H54 (cell line): ENCODE measurements around the gene DMAC2.
A peak's percentile ranks its signal among the peaks of the same experiment; 100 is the strongest.
"Not testable (repeated sequence)": the region's sequence is repeated elsewhere in the genome, so short reads cannot be mapped to it uniquely, and the experiment has no call there.

Experiments used
- DNase-seq: peaks from one replicate; pipeline ENCODE4 v3.0.0; 2011; ENCODE audit warnings: low spot score, mixed read lengths; ENCODE audit not compliant: insufficient read length
- FAIRE-seq: peaks from 3 replicates; lab custom pipeline; 2011; peaks lifted over from hg19 to GRCh38; lab: Jason Lieb, UNC
- POLR2A ChIP-seq: IDR thresholded peaks from 2 replicates; pipeline ENCODE4 v1.6.1; 2011; ENCODE audit warnings: low read depth, mild to moderate bottlenecking, low read length

Gene DMAC2

GRCh38 chr19:41422456-41422855 is 17.3 kb downstream of the DMAC2 start:
- FAIRE-seq, result no peak
- no peak for TF ChIP-seq POLR2A

GRCh38 chr19:41421973-41422372 is 17.7 kb downstream of the DMAC2 start:
- DNase-seq, result no peak
- no peak for TF ChIP-seq POLR2A
- no peak for FAIRE-seq

More at GRCh38 chr19:41422456-41422855, 17.3 kb downstream of the DMAC2 start:
- DNase-seq, result no peak

DNA sequence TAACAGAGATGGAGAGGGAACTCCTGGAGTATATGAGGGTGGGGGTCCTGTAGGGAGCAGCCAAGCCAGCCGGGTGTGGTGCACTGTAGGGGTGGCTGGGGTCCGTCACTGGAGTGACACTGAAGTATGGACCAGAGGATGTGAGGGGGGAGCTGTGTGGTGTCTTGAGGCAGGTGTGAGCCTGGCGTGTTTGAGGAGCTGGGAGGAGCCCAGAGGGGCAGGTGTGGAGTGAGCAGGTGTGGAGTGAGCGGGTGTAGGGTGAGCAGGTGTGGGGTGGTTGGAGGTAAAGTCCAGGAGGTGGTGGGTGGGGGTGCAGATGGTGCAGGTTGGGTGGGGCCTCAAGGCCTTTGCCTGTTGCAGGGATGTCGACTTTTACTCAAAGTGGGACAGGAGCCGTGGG is 18.4 kb downstream of the DMAC2 start:
- DNase-seq (no peak), FAIRE-seq (no peak)
- TF ChIP-seq POLR2A, result no peak

- no peak for FAIRE-seq
- no peak for TF ChIP-seq POLR2A
- DNase-seq, result no peak
Measured at GRCh38 chr19:41420101-41420880, 19.4 kb downstream of the DMAC2 start.

- no peak for TF ChIP-seq POLR2A
- no peak for DNase-seq
- FAIRE-seq, result no peak
Measured at GRCh38 chr19:41416194-41416674, 23.5 kb downstream of the DMAC2 start.

DNA sequence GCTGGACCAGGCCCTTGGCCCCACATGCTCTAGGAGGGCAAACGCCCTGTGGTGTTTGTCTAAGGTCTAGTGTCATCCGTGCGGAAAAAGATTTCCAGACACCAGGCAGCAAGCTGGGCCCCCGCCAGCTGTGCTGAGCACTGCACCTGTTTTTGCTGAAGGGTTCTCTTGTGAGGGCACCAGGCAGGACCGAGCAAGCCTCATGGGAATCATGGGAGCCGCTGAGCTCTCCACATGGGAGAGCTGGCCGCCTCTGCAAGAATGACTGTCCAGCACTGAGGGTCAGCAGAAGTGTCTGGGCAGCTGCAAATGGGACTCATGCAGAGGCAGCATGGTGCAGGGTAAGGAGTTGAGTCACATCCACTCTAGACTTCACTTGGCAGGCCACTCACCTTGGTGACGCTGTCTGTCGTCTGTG is 24.5 kb downstream of the DMAC2 start:
- DNase-seq (no peak), FAIRE-seq (no peak)
- no peak for TF ChIP-seq POLR2A

DNA sequence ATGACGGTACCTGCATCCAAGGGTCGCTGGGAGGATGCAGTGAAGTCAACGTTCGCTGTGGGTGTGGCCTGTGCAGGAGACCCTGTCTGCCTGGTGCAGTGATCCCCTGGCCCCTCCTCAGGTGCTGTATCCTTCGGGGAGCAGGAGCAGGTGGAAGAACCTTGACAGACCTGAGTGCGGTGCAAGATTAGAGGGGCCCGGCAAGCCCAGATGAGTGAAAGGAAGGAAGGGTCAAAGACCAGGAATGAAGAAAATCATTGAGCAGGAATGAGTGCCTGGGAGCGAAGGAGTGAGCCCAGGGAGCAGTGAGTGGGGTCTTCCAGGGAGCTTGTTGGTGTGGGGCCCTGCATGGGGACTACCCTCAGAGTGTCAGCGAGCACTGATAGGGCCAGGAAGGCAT is 25.3 kb downstream of the DMAC2 start:
- DNase-seq (no peak), FAIRE-seq (no peak)
- TF ChIP-seq POLR2A, result no peak

DNA sequence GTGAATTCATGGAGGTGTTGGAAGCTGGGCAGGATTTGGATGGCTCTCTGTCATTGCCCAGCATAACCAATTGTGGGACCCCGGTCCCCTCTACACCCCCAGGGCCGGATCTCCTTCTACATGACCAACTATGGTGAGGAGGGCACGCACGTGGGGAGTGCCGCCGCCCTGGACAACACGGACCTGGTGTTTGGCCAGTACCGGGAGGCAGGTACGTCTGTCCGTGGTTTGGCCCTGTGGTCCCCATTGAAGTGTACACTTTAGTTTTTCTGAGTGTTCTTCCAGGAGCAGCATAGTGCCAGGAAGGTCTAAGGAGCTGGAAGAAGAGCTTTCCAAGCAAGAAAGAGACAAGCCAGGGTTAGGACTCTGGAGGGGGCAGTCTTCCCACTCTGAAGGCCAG is 25.8 kb downstream of the DMAC2 start:
- no peak for DNase-seq
- no peak for TF ChIP-seq POLR2A
- no peak for FAIRE-seq

GRCh38 chr19:41412953-41413352 is 26.8 kb downstream of the DMAC2 start:
- no peak for FAIRE-seq

DNA sequence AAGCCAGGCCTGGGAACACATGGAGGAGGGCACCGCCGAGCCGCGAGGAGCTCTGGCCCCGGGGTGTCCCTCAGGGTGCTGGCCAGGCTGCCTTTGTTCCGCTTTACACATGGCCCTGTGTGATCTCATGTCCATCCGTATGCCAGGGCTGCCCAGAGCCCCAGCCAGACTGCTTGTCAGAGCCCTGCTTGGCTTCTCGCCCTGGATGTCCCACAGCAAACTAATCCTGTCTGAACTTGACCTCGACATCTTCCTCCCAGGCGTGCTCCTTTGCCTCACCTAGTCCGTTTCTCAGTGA is 27.8 kb downstream of the DMAC2 start:
- FAIRE-seq, result no peak
- no peak for DNase-seq
- no peak for TF ChIP-seq POLR2A

More at GRCh38 chr19:41412953-41413352, 26.8 kb downstream of the DMAC2 start:
- no peak for DNase-seq
- no peak for TF ChIP-seq POLR2A

DNA sequence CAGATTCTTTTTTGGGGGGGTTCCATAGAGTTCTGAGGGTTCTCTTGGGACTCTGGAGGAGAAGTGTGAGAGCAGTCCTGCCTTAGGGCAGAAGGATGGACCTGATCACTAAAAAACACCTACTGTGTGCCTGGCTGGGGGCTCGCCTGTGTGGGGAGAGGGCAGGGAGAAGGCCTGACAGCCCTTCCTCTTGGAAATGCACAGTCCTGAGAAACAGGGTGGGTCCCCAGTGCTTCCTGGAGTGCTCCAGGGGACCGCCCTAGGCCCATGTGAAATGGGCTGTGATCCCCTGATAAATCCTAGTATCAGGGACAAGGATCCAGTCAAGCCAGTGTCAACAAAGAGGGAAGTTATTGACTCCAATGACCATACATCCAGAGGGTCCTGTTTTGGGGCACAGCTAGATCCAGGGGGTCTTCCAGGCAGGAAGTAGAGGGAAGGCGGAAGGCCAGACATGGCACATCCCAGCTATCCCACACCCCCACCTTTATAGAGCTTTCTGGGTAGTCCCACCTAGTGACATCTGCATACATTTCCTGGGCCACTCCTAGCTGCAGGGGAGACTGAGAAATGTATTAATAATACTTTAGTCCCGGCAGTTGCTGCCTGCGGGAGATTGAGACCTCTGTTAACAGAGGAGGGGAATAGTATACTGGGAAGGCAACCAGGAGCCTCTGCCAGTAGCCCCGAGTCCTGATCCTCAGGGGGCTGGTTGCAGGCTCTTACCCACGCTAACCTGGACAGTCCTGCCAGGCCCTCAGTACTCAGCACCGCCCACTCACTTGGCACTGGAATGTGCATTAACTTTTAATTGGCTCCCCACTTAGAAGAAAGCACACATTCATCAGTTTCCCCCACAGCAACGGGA is 28.4 kb downstream of the DMAC2 start:
- DNase-seq (no peak), FAIRE-seq (no peak)

DNA sequence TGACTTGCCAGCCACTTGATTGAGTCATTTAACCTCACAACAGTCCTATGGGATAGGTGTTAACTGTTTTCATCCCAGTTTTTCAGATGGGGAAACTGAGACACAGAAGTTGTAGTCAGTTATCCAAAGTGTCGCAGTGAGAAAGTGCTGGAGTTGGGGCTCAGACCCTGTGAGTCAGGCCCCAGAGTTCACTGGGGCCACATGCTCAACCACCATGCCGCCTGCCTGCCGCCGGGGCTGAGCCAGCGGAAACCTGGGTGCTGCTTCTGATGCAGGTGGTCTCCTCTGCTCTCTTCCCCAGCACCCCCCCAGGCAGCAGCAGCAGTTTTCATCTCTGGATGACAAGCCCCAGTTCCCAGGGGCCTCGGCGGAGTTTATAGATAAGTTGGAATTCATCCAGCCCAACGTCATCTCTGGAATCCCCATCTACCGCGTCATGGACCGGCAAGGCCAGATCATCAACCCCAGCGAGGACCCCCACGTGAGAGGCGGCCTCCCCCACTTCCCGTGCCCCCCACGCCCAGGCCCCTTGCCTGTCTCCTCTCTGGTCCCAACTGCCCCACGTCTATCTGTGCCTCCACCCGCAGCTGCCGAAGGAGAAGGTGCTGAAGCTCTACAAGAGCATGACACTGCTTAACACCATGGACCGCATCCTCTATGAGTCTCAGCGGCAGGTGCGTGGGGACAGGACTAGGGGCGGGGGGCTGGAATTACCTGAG is 29.2 kb downstream of the DMAC2 start:
- FAIRE-seq, result no peak

More for the DNA sequence above, 28.4 kb downstream of the DMAC2 start:
- no peak for TF ChIP-seq POLR2A

DNA sequence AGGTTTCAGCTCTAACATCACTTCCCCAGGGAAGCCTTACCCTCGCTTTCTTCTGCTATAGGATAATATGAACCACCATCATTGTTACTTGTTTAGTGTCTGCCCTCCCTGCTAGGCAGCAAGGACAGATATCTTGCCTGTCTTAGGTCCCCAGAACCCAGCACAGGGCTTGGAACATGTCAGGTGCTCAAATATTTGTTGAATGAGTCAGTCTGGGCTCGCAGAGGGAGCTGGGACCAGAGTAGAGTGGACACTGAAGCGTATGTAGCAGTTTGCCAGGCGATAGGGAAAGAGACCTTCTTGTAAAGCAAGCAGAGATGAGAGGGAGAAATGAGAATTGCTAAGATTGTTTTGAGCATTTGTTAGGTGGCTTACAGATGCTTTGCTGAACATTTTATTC is 30.4 kb downstream of the DMAC2 start:
- DNase-seq, result peak; percentile 74
- TF ChIP-seq POLR2A, result no peak
- FAIRE-seq, result no peak

More for the DNA sequence above, 29.2 kb downstream of the DMAC2 start:
- no peak for DNase-seq
- no peak for TF ChIP-seq POLR2A

DNA sequence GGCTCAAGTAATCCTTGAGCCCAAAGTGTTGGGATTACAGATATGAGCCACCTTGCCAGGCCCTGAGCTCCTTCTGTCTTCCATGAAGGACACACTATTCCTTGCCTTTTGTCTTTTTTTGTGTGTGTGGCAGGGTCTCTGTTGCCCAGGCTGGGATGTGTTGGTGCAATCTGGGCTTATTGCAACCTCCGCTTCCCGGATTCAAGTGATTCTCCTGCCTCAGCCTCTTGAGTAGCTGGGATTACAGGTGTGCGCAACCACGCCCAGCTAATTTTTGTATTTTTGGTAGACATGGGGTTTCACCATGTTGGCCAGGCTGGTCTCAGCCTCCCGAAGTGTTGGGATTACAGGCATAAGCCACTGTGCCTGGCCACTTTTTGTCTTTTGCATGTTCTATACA is 30.9 kb downstream of the DMAC2 start:
- DNase-seq, FAIRE-seq: not testable (repeated sequence)

- FAIRE-seq (no peak), DNase-seq (no peak)
- no peak for TF ChIP-seq POLR2A
Measured at GRCh38 chr19:41408256-41408655, 31.5 kb downstream of the DMAC2 start.
